Inflammatory macrophage treated with lipopolysaccharide for 1 hour (primary cell): ENCODE data around the gene HOGA1.

Source experiments
- DNase-seq, 2 donors: peaks; one replicate each; pipeline ENCODE4 v3.0.0-alpha.2; 2020 to 2022

HOGA1 gene

DNA sequence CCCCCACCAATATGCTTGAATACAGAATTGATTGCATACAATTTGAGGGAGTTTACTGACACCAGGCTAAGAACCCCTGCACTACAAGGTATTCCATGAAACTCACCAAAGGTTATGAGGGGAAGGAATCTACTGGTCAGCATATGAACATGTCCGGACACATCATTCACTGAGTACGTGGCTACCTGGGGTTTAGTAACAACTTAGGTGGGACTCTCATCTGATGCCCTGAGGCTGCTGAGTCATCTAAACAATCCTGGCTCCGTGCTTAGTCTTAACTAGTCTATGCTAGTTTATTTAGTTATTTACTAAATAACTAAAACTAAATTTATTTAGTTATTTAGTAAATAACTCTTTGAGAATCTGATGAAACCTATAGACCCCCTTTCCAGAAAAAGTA is 67.6 kb downstream of the HOGA1 start:
- no peak for DNase-seq

- no peak for DNase-seq
These were observed 72.6 kb downstream of the HOGA1 start for GRCh38 chr10:97656777-97657176.

- no peak for DNase-seq
These were observed 75.4 kb downstream of the HOGA1 start for GRCh38 chr10:97659589-97659988.
